Nucleus accumbens (tissue), 56 donors: ENCODE measurements around the gene MS4A6A.
"Not testable (repeated sequence)": the region's sequence is repeated elsewhere in the genome, so short reads cannot be mapped to it uniquely, and the experiment has no call there.

Experiments
- DNase-seq, 56 donors: peaks; one replicate each; lab custom pipeline; 2025; lab: John Stamatoyannopoulos, UW

MS4A6A gene

DNA sequence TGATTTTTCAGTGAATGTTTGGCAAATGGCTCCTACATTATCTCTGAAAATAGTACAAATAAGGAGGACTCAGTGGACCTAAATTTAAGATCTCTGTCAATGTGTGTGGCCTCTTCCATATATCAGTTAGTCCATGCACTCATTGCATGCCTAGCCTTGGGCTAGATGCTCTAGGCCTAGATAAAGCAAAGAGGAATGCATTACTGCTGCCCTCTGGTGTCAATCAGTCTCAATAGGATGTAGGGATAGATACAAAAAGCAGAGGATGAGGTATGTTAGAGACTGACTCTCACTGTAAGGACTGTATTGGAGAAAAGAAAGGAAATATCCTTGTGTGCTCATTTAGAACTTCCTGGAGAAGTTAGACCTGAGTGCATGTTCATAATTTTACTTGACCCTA is 52.4 kb downstream of the MS4A6A start:
- peak in 6 of 56 donors; percentile 0 to 34 (median 2) for DNase-seq

DNA sequence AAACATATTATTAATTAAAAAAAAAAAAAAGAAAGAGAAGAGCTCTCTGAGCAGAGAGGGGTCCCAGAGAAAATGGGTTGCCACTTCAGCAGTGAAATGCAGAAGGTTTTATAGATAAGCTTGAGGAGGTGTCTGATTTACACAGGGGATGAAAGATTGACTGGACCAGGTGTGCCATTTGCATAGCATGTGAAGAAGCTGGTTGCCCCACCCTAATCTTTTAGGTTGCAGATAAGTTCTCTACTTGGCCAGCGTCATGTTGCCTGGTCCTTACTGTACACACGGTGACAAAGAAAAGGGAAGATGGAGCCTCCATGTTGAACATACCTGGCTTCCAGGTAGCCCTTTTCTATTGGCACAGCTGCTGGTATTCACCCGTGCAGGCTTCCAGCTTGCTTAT is 53.0 kb downstream of the MS4A6A start:
- DNase-seq, result no peak

DNA sequence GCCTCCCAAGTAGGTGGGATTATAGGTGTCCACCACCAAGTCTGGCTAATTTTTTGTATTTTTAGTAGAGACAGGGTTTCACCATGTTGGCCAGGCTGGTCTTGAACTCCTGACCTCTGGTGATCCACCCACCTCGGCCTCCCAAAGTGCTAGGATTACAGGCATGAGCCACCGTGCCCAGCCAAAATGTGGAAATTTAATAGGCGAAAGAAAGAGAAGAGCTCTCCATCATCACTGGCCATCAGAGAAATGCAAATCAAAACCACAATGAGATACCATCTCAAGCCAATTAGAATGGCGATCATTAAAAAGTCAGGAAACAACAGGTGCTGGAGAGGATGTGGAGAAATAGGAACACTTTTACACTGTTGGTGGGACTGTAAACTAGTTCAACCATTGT is 54.0 kb downstream of the MS4A6A start:
- not testable (repeated sequence) for DNase-seq

DNA sequence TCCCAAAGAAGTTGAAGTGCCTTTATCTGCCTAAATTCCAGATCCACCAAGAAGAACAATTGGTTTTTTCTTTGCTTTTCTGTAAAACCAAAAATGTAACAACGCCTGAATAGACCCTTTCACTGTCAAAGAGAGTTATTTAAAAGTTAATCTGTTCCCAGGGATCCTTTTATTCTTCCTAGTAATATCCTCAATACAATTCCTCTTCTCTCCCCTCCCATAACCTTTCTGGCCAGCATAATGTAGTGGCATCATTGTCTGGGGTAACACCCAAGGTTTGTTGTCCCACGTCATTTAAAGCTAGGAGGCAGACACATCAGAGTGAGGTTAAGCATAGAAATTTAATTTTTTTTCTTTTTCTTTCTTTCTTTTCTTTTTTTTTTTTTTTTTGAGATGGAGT is 54.5 kb downstream of the MS4A6A start:
- no peak for DNase-seq

DNA sequence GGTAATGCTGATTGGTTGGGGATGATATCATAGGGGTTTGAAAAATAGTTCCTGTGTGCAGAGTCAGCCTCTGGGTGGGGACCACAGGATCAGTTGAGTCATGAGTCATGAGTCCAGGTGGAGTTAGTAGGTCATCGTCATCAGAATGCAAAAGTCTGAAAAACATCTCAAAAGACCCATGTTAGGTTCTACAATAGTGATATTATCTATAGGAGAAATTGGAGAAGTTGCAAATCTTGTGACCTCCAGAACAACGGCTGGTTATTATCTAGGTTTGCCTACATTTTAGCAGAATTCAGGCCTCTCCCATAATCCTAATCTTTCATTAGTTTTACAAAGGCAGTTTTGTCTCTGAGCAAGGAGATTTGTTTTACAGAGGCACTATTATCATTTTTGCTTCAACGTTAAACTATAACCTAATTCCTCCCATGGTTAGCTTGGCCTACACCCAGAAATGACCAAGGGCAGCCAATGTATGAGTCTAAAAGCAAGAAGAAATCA is 55.5 kb downstream of the MS4A6A start:
- no peak for DNase-seq

DNA sequence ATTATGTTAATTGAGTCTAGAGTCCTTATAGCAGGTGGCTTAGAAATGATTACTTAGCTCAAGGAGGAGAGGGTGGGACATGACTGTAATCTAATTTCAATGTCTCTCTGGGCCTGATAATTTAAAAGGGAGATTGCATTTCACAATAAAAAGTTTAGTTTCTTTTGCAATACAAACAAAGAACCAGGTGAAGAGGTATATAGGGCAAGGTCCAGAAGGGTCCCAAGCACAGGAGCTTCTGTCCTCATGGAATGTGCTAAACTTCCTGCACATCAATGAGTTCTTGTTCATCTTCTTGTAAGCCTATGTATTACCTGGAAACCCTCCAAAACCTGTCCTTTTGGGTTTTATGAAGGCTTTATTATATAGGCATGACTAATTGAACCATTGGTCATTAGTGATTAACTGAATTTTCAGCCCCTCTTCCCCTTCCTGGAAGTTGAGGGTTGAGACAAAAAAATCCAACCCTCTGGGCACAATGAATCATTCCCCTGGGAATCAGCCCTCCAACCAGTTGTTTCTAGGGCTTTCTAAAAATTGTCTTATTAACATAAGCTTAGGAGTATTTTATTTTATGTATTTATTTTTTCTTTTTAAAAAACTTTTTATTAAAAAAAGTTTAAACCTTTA is 56.8 kb downstream of the MS4A6A start:
- no peak for DNase-seq

DNA sequence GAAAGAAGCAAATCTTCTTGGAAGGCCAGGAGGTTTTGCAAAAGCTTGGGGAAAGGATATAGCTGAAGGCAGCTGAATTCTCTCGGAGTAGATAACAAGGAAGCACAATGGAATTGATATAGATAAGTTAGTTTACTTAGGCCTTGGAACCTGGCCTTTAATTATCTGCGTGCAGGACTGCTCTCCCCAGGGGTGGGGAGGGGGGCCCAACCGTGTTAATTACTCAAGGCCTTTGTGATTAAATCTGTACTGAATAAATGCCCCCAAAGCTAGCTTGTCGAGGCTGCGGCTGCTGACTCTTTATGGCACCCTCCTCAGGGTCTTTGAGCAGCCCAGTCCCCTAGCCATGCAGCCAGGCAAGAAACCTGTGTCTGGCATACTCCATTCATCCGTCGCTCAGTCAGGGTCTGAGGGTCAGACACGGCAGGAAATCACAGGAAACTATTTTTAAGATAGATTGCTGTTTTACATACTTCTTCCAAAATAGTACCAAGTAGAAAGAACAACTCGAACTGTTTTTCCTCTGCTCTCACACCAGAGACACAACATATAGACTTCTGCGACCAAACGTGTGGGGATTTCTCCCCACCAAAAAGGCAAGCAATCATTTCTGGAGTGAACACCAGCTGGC is 58.0 kb downstream of the MS4A6A start:
- no peak for DNase-seq
